ENCODE results near the gene FLNC.

The FLNC gene

GRCh38 chr7:128852537-128853254 lies 22.5 kb downstream of the FLNC start:
- TF ChIP-seq, protein P1, sequence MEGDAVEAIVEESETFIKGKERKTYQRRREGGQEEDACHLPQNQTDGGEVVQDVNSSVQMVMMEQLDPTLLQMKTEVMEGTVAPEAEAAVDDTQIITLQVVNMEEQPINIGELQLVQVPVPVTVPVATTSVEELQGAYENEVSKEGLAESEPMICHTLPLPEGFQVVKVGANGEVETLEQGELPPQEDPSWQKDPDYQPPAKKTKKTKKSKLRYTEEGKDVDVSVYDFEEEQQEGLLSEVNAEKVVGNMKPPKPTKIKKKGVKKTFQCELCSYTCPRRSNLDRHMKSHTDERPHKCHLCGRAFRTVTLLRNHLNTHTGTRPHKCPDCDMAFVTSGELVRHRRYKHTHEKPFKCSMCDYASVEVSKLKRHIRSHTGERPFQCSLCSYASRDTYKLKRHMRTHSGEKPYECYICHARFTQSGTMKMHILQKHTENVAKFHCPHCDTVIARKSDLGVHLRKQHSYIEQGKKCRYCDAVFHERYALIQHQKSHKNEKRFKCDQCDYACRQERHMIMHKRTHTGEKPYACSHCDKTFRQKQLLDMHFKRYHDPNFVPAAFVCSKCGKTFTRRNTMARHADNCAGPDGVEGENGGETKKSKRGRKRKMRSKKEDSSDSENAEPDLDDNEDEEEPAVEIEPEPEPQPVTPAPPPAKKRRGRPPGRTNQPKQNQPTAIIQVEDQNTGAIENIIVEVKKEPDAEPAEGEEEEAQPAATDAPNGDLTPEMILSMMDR (IDR thresholded peaks at IDR 0.05; ENCODE audit: low read depth, low read length): no peak
- no peak for DNase-seq (ENCODE audit: low read depth in 2 of 2)

GRCh38 chr7:128853799-128854198 lies 23.6 kb downstream of the FLNC start:
- H3K4me3 ChIP-seq (replicated peaks in 1 of 2; ENCODE audit: low read depth in 2 of 2, low read length in 2 of 2): no peak overlapping the region
- DNase-seq (ENCODE audit: low read depth in 2 of 2): no peak
- TF ChIP-seq, protein P1 (IDR thresholded peaks at IDR 0.05; ENCODE audit: low read depth, low read length): no peak

More at GRCh38 chr7:128852537-128853254, 22.5 kb downstream of the FLNC start:
- H3K4me3 ChIP-seq (replicated peaks in 1 of 2; ENCODE audit: low read depth in 2 of 2, low read length in 2 of 2): no peak overlapping the region

- TF ChIP-seq, protein P1 (IDR thresholded peaks at IDR 0.05; ENCODE audit: low read depth, low read length): no peak
- H3K4me3 ChIP-seq (replicated peaks in 1 of 2; ENCODE audit: low read depth in 2 of 2, low read length in 2 of 2): no peak overlapping the region
- DNase-seq (ENCODE audit: low read depth in 2 of 2): no peak
Measured at GRCh38 chr7:128854396-128854795, 24.2 kb downstream of the FLNC start.

GRCh38 chr7:128855559-128855958 lies 25.4 kb downstream of the FLNC start:
- TF ChIP-seq, protein P1 (IDR thresholded peaks at IDR 0.05; ENCODE audit: low read depth, low read length): no peak

GRCh38 chr7:128856001-128856718 lies 26.0 kb downstream of the FLNC start:
- TF ChIP-seq, protein P1 (IDR thresholded peaks at IDR 0.05; ENCODE audit: low read depth, low read length): no peak
- H3K4me3 ChIP-seq (replicated peaks in 1 of 2; ENCODE audit: low read depth in 2 of 2, low read length in 2 of 2): no peak overlapping the region
- DNase-seq (ENCODE audit: low read depth in 2 of 2): no peak

More at GRCh38 chr7:128855559-128855958, 25.4 kb downstream of the FLNC start:
- no peak for DNase-seq (ENCODE audit: low read depth in 2 of 2)
- no peak overlapping the region for H3K4me3 ChIP-seq (replicated peaks in 1 of 2; ENCODE audit: low read depth in 2 of 2, low read length in 2 of 2)

- no peak overlapping the region for H3K4me3 ChIP-seq (replicated peaks in 1 of 2; ENCODE audit: low read depth in 2 of 2, low read length in 2 of 2)
- DNase-seq (ENCODE audit: low read depth in 2 of 2): no peak
- TF ChIP-seq, protein P1 (IDR thresholded peaks at IDR 0.05; ENCODE audit: low read depth, low read length): no peak
Measured at GRCh38 chr7:128858380-128859231, 28.4 kb downstream of the FLNC start.
